HepG2 (cell line): ENCODE data around the gene SOX9. TPM values are rescaled to one million over a fixed set of nuclear protein-coding genes. Genes with fewer than 3 reads are reported as not detected.
A peak's percentile ranks its signal among the peaks of the same experiment; 100 is the strongest.

Source experiments
- ELF4 ChIP-seq: sonication (generic); formaldehyde crosslinking; IDR thresholded peaks from 2 replicates; pipeline ENCODE4 v1.5.0; 2020; ENCODE audit warnings: missing genetic modification reagents, mild to moderate bottlenecking, moderate library complexity, borderline replicate concordance
- HOXA5 ChIP-seq: sonication (generic); formaldehyde crosslinking; IDR thresholded peaks from 2 replicates; pipeline ENCODE4 v1.4.0; 2020; ENCODE audit warnings: missing genetic modification reagents
- KDM6A ChIP-seq: IDR thresholded peaks from 2 replicates; pipeline ENCODE4 v1.6.1; 2016; ENCODE audit warnings: low read depth
- NCOA1 ChIP-seq: sonication (generic); formaldehyde crosslinking; IDR thresholded peaks from 2 replicates; pipeline ENCODE4 v1.9.0; 2021; ENCODE audit warnings: missing genetic modification reagents
- NCOR1 ChIP-seq: fragments of 200-600 bp; sonication (generic); IDR thresholded peaks from 2 replicates; pipeline ENCODE4 v1.7.0; 2017; ENCODE audit warnings: antibody characterized with exemption, low read length, borderline replicate concordance
- PAX8 ChIP-seq: sonication (generic); formaldehyde crosslinking; IDR thresholded peaks from 2 replicates; pipeline ENCODE4 v1.8.0; 2022; ENCODE audit warnings: mild to moderate bottlenecking, missing genetic modification reagents, borderline replicate concordance
- RBM22 ChIP-seq: fragments of 200-400 bp; formaldehyde crosslinking; optimal IDR thresholded peaks from 2 replicates; pipeline ENCODE3; 2017; ENCODE audit warnings: mild to moderate bottlenecking, low read length, moderate library complexity
- REPIN1 ChIP-seq: sonication (generic); formaldehyde crosslinking; IDR thresholded peaks from 2 replicates; pipeline ENCODE4 v1.8.0; 2022; ENCODE audit warnings: missing genetic modification reagents, low read depth, mild to moderate bottlenecking, borderline replicate concordance
- RFX5 ChIP-seq: IDR thresholded peaks from 2 replicates; pipeline ENCODE4 v1.6.1; 2011; ENCODE audit warnings: low read depth, low read length, improper control_type of control experiment
- SMAD3 ChIP-seq: sonication (generic); formaldehyde crosslinking; IDR thresholded peaks from 2 replicates; pipeline ENCODE4 v1.4.0; 2020; ENCODE audit warnings: missing genetic modification reagents
- SMC3 ChIP-seq: IDR thresholded peaks from 2 replicates; pipeline ENCODE4 v1.6.1; 2011; ENCODE audit warnings: low read length, improper control_type of control experiment
- SP2 ChIP-seq: sonication (generic); formaldehyde crosslinking; IDR thresholded peaks from 2 replicates; pipeline ENCODE4 v1.5.1; 2020; ENCODE audit warnings: mild to moderate bottlenecking, missing genetic modification reagents
- TCF12 ChIP-seq, 2 experiments: fragments of 450-650 bp in 1 of 2; sonication (generic) in 1 of 2; formaldehyde crosslinking in 1 of 2; IDR thresholded peaks; 2 replicates each; pipeline versions ENCODE4 v1.6.1 to v1.8.0; 2017 to 2022; ENCODE audit warnings: antibody characterized with exemption in 1 of 2, mild to moderate bottlenecking in 1 of 2, missing genetic modification reagents in 1 of 2, moderate library complexity in 1 of 2
- ZIK1 ChIP-seq: sonication (generic); formaldehyde crosslinking; IDR thresholded peaks from 2 replicates; pipeline ENCODE4 v1.5.0; 2020; ENCODE audit warnings: mild to moderate bottlenecking, low read depth, missing genetic modification reagents, borderline replicate concordance
- ZNF260 ChIP-seq: sonication (generic); formaldehyde crosslinking; IDR thresholded peaks from 2 replicates; pipeline ENCODE4 v1.4.0; 2020; ENCODE audit warnings: missing genetic modification reagents, low read depth, mild to moderate bottlenecking, borderline replicate concordance
- ZNF333 ChIP-seq: sonication (generic); formaldehyde crosslinking; IDR thresholded peaks from 2 replicates; pipeline ENCODE4 v1.4.0; 2020; ENCODE audit warnings: mild to moderate bottlenecking, missing genetic modification reagents, borderline replicate concordance
- ZNF354B ChIP-seq: sonication (generic); formaldehyde crosslinking; IDR thresholded peaks from 2 replicates; pipeline ENCODE4 v1.8.0; 2022; ENCODE audit warnings: mild to moderate bottlenecking, missing genetic modification reagents
- ZNF569 ChIP-seq: sonication (generic); formaldehyde crosslinking; IDR thresholded peaks from 2 replicates; pipeline ENCODE4 v1.5.0; 2020; ENCODE audit warnings: mild to moderate bottlenecking, missing genetic modification reagents, moderate library complexity, borderline replicate concordance
- ZNF589 ChIP-seq: sonication (generic); formaldehyde crosslinking; conservative IDR thresholded peaks from 2 replicates; pipeline ENCODE4 v1.8.0; 2022; ENCODE audit warnings: mild to moderate bottlenecking, moderate library complexity, missing genetic modification reagents
- ZNF772 ChIP-seq: sonication (generic); formaldehyde crosslinking; IDR thresholded peaks from 2 replicates; pipeline ENCODE4 v1.5.0; 2020; ENCODE audit warnings: mild to moderate bottlenecking, missing genetic modification reagents
- polyA plus RNA-seq, 8 experiments: library from polyadenylated mRNA; depleted of rRNA in 3 of 8; stranded (reverse) in 7 of 8; unstranded in 1 of 8; fragments of >200 nt; fragmentation: Illumina TruSeq in 4 of 8; extraction: Trizol in 4 of 8; gene quantifications; 2 replicates each; pipeline versions ENCODE4 v1.2.1 to v1.2.3, GENCODE V29; 2011 to 2016; ENCODE audit warnings: low read depth in 4 of 8, missing spikeins in 1 of 8, mixed read lengths in 1 of 8; ENCODE audit not compliant: insufficient read depth in 1 of 8
- total RNA-seq, 5 experiments: library from RNA; depleted of rRNA; stranded (reverse); fragments of >200 nt; fragmentation: Illumina TruSeq; extraction: Trizol; gene quantifications; 2 replicates each; pipeline ENCODE4 v1.2.3, GENCODE V29; 2016; ENCODE audit warnings: low read depth in 1 of 5
- TF ChIP-seq, protein P1 (sequence below): IDR thresholded peaks from 2 replicates; pipeline ENCODE4 v1.6.1; 2016; ENCODE audit warnings: low read depth
- TF ChIP-seq, protein P2 (sequence below): sonication (generic); formaldehyde crosslinking; IDR thresholded peaks from 2 replicates; pipeline ENCODE4 v1.8.0; 2022; ENCODE audit warnings: low read depth, missing genetic modification reagents
- TF ChIP-seq, protein P3 (sequence below): IDR thresholded peaks from 2 replicates; pipeline ENCODE4 v1.6.1; 2016; ENCODE audit warnings: control low read depth
- TF ChIP-seq, protein P4 (sequence below): sonication (generic); formaldehyde crosslinking; IDR thresholded peaks from 2 replicates; pipeline ENCODE4 v1.5.0; 2020; ENCODE audit warnings: mild to moderate bottlenecking, missing genetic modification reagents

SOX9 gene
- total and polyA plus RNA-seq, 2 of the 13 experiments (the other 11 are each of a cell fraction or from before 2014, with no cell fraction given) = 16.1 to 27.6 TPM

DNA sequence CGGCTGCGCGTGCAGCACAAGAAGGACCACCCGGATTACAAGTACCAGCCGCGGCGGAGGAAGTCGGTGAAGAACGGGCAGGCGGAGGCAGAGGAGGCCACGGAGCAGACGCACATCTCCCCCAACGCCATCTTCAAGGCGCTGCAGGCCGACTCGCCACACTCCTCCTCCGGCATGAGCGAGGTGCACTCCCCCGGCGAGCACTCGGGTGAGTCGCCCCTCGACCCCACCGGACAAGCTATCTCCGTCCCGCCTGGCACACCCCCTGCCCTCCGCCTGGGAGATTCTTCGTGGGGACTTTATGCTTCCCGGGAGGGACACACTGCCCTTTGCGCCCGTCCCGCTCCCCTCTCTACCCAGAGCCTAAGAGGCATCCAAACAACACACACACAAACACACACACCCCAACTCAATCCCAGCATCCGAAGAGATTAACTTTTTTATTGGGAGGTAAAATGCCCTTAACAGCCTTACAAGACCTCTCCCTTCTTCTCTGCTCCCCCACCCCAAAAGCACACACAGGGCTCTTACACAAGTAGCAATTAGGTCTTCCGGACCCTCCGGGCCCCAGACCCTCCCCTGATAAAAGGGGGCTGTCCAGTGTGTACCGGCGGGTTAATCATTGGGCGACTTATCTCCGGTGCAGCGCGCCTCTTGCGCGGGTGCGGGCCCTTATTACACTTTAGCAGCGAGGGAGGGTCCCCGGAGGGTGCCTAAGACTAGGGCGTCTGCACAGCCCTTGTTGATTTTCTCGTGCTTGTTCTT lies 2.1 kb downstream of the SOX9 start (continued):
- TF ChIP-seq SP2 (no peak), ZNF569 (CRISPR knock-in tag) (no peak), ZNF589 (no peak; the same call in none of the 2 replicates), HOXA5 (CRISPR knock-in tag) (0 out of 2 replicates have a peak, but pooled peaks have one; percentile 3), ZNF333 (no peak), ZNF354B (no peak), ZNF260 (CRISPR knock-in tag) (no peak), REPIN1 (no peak), NCOA1 (CRISPR knock-in tag) (no peak), KDM6A (CRISPR knock-in tag) (no peak), RFX5 (no peak), ZIK1 (no peak; the same call in 1 of the 2 replicates), TCF12 (IDR thresholded peaks at IDR 0.05) (no peak), TCF12 (CRISPR knock-in tag; IDR thresholded peaks at IDR 0.05) (0 out of 2 replicates have a peak, but pooled peaks have one; percentile 51), SMC3 (no peak), ELF4 (peak; percentile 12; the same call in 1 of the 2 replicates), NCOR1 (no peak; the same call in none of the 2 replicates), ZNF772 (no peak), RBM22 (peak; percentile 99), SMAD3 (CRISPR knock-in tag) (peak; percentile 67; the same call in 1 of the 2 replicates), PAX8 (no peak)
- TF ChIP-seq, protein P1, sequence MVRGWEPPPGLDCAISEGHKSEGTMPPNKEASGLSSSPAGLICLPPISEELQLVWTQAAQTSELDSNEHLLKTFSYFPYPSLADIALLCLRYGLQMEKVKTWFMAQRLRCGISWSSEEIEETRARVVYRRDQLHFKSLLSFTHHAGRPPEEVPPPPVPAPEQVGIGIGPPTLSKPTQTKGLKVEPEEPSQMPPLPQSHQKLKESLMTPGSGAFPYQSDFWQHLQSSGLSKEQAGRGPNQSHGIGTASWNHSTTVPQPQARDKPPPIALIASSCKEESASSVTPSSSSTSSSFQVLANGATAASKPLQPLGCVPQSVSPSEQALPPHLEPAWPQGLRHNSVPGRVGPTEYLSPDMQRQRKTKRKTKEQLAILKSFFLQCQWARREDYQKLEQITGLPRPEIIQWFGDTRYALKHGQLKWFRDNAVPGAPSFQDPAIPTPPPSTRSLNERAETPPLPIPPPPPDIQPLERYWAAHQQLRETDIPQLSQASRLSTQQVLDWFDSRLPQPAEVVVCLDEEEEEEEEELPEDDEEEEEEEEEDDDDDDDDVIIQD (CRISPR knock-in tag) = 0 out of 2 replicates have a peak, but pooled peaks have one; percentile 18
- TF ChIP-seq, protein P2, sequence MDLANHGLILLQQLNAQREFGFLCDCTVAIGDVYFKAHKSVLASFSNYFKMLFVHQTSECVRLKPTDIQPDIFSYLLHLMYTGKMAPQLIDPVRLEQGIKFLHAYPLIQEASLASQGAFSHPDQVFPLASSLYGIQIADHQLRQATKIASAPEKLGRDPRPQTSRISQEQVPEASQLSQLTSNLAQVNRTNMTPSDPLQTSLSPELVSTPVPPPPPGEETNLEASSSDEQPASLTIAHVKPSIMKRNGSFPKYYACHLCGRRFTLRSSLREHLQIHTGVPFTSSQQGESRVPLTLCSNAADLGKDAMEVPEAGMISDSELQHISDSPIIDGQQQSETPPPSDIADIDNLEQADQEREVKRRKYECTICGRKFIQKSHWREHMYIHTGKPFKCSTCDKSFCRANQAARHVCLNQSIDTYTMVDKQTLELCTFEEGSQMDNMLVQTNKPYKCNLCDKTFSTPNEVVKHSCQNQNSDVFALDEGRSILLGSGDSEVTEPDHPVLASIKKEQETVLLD (CRISPR knock-in tag) = no peak; the same call in 1 of the 2 replicates
- TF ChIP-seq, protein P3, sequence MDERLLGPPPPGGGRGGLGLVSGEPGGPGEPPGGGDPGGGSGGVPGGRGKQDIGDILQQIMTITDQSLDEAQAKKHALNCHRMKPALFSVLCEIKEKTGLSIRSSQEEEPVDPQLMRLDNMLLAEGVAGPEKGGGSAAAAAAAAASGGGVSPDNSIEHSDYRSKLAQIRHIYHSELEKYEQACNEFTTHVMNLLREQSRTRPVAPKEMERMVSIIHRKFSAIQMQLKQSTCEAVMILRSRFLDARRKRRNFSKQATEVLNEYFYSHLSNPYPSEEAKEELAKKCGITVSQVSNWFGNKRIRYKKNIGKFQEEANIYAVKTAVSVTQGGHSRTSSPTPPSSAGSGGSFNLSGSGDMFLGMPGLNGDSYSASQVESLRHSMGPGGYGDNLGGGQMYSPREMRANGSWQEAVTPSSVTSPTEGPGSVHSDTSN = no peak
- TF ChIP-seq, protein P4, sequence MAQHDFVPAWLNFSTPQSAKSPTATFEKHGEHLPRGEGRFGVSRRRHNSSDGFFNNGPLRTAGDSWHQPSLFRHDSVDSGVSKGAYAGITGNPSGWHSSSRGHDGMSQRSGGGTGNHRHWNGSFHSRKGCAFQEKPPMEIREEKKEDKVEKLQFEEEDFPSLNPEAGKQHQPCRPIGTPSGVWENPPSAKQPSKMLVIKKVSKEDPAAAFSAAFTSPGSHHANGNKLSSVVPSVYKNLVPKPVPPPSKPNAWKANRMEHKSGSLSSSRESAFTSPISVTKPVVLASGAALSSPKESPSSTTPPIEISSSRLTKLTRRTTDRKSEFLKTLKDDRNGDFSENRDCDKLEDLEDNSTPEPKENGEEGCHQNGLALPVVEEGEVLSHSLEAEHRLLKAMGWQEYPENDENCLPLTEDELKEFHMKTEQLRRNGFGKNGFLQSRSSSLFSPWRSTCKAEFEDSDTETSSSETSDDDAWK (CRISPR knock-in tag) = no peak
